Stomach (tissue), 9 donors: Measurements from ENCODE around the gene GNG4. TPM values are rescaled to one million over a fixed set of nuclear protein-coding genes. Genes with fewer than 3 reads are reported as not detected.
"Not testable (repeated sequence)": the region's sequence is repeated elsewhere in the genome, so short reads cannot be mapped to it uniquely, and the experiment has no call there.

ENCODE experiments used
- DNase-seq, 2 donors: peaks; one replicate each; pipeline versions ENCODE4 v3.0.0 to v3.0.0-alpha.2; 2013 to 2019
- H3K27ac ChIP-seq, 5 donors: fragments of 200-600 bp in 4 of 5; sonication (generic) in 4 of 5; one replicate each; pipeline ENCODE4 v1.5.1; 2013 to 2019; ENCODE audit warnings: mild to moderate bottlenecking in 1 of 5, moderate library complexity in 1 of 5
- H3K27me3 ChIP-seq, 3 donors: fragments of 200-600 bp; sonication (generic); one replicate each; pipeline ENCODE4 v1.5.1; 2017 to 2019; ENCODE audit warnings: mixed run types in 1 of 3
- H3K36me3 ChIP-seq, 4 donors: fragments of 200-600 bp; sonication (generic); 1 replicate in 3 of 4; 2 replicates in 1 of 4; pipeline ENCODE4 v1.5.1; 2016 to 2019
- H3K4me1 ChIP-seq, 4 donors: fragments of 200-600 bp; sonication (generic); one replicate each; pipeline ENCODE4 v1.5.1; 2016 to 2019
- H3K4me3 ChIP-seq, 4 donors: fragments of 200-600 bp; sonication (generic) in 3 of 4; one replicate each; pipeline ENCODE4 v1.5.1; 2016 to 2019; ENCODE audit warnings: mild to moderate bottlenecking in 1 of 4
- H3K9me3 ChIP-seq, 4 donors: fragments of 200-600 bp; sonication (generic); one replicate each; pipeline ENCODE4 v1.5.1; 2016 to 2019
- CTCF ChIP-seq, 7 experiments: fragments of 450-650 bp in 4 of 7; fragments of 200-600 bp in 3 of 7; sonication (generic) in 3 of 7; IDR thresholded peaks; one replicate each; pipeline ENCODE4 v1.5.1; 2016 to 2019; ENCODE audit warnings: antibody characterized with exemption in 7 of 7, control low read depth in 2 of 7, mild to moderate bottlenecking in 1 of 7
- EP300 ChIP-seq: sonication (generic); formaldehyde crosslinking; IDR thresholded peaks from one replicate; pipeline ENCODE4 v1.6.1; 2017; ENCODE audit warnings: antibody characterized with exemption
- POLR2A ChIP-seq, 4 donors: fragments of 450-650 bp; IDR thresholded peaks; one replicate each; pipeline ENCODE4 v1.6.1; 2016; ENCODE audit warnings: antibody characterized with exemption in 4 of 4, control low read depth in 2 of 4, mild to moderate bottlenecking in 1 of 4, moderate library complexity in 1 of 4
- POLR2AphosphoS5 ChIP-seq, 3 donors: sonication (generic); formaldehyde crosslinking; IDR thresholded peaks; one replicate each; pipeline ENCODE4 v1.6.1; 2016; ENCODE audit warnings: antibody characterized with exemption in 3 of 3
- WGBS, 5 donors: extraction: QIAGEN DNeasy Blood & Tissue Kit in 3 of 5; methylation state at CpG; one replicate each; pipeline versions ENCODE4 v1.1.5 to v1.1.7; 2013 to 2018; 5-methylcytosine and 5-hydroxymethylcytosine counted together
- intact Hi-C: fragments of 100-400 bp; cut with DNase I; formaldehyde crosslinking; loops from one replicate; pipeline ENCODE4 v1.15.1; 2023; ENCODE audit warnings: low total_unique reads
- polyA plus RNA-seq, 3 donors: library from polyadenylated mRNA; stranded (reverse); fragments of 200-250 nt; gene quantifications; one replicate each; pipeline ENCODE4 v1.2.3, GENCODE V29; 2013
- total RNA-seq, 5 donors: library from RNA; depleted of rRNA; stranded (reverse); fragments of >200 nt; gene quantifications; one replicate each; pipeline versions ENCODE4 v1.1.0 to v1.2.3, GENCODE V29; 2014 to 2016
- donor health status: healthy with polysubstance abuse.
- donor health status: Bipolar disorder and iron deficiency.
- donor health status: healthy.

The GNG4 gene
- total and polyA plus RNA-seq, 8 donors, result 0.58 to 5.1 (median 1.4) TPM; not detected in 1

GRCh38 chr1:235642011-235642942 lies 7.3 kb downstream of the GNG4 start:
- TF ChIP-seq POLR2AphosphoS5 (IDR thresholded peaks at IDR 0.05) (no peak), EP300 (no peak), POLR2A (IDR thresholded peaks at IDR 0.05) (no peak)
- no peaks in the 10 kb centered on the region for H3K9me3 ChIP-seq
- intact Hi-C loops, result no loop called here
- WGBS, 5 donors, result 34 to 46% (median 41%) methylated on average over 45 to 47 of the region's 47 CpGs
- peaks cover 0 to 45% (median 7%) of the 10 kb centered on the region in 3 donors for H3K27me3 ChIP-seq
- H3K4me1 ChIP-seq, result peaks cover 0 to 7% (median 3%) of the 10 kb centered on the region in 4 donors
- peak; percentile 37 to 71 for DNase-seq
- H3K36me3 ChIP-seq, result no peaks in the 10 kb centered on the region
- peak overlapping the region in 1 of 5 donors; percentile 26 for H3K27ac ChIP-seq
- peak overlapping the region; percentile 18 to 37 (median 22) for H3K4me3 ChIP-seq

GRCh38 chr1:235640580-235640979 lies 9.0 kb downstream of the GNG4 start:
- H3K27me3 ChIP-seq, result peaks cover 0 to 28% (median 3%) of the 10 kb centered on the region in 3 donors
- DNase-seq, result no peak
- intact Hi-C loops, result no loop called here

GRCh38 chr1:235639226-235640205 lies 10.1 kb downstream of the GNG4 start:
- no peak for DNase-seq
- intact Hi-C loops, result no loop called here
- TF ChIP-seq EP300 (no peak), POLR2AphosphoS5 (IDR thresholded peaks at IDR 0.05) (no peak), CTCF (IDR thresholded peaks at IDR 0.05) (no peak)
- peaks cover 0 to 7% (median 3%) of the 10 kb centered on the region in 4 donors for H3K4me1 ChIP-seq
- peaks cover 0 to 22% (median 0%) of the 10 kb centered on the region in 3 donors for H3K27me3 ChIP-seq
- no peaks in the 10 kb centered on the region for H3K36me3 ChIP-seq
- H3K27ac ChIP-seq, result no peak overlapping the region
- H3K9me3 ChIP-seq, result no peaks in the 10 kb centered on the region
- H3K4me3 ChIP-seq, result no peak overlapping the region
- WGBS, 5 donors, result 79 to 90% (median 83%) methylated on average over 12 to 14 of the region's 14 CpGs

More at GRCh38 chr1:235640580-235640979, 9.0 kb downstream of the GNG4 start:
- H3K4me3 ChIP-seq, result no peak overlapping the region
- no peak overlapping the region for H3K27ac ChIP-seq
- 86 to 92% (median 89%) methylated on average over 8 to 12 of the region's 12 CpGs for WGBS, 5 donors
- H3K4me1 ChIP-seq, result peaks cover 0 to 7% (median 3%) of the 10 kb centered on the region in 4 donors
- no peaks in the 10 kb centered on the region for H3K9me3 ChIP-seq
- no peak for TF ChIP-seq EP300
- TF ChIP-seq POLR2AphosphoS5 (IDR thresholded peaks at IDR 0.05), result no peak
- TF ChIP-seq CTCF (IDR thresholded peaks at IDR 0.05), result no peak
- no peak for TF ChIP-seq POLR2A (IDR thresholded peaks at IDR 0.05)
- no peaks in the 10 kb centered on the region for H3K36me3 ChIP-seq

- 90 to 100% (median 96%) methylated on average over 1 to 2 of the region's 2 CpGs for WGBS, 5 donors
- H3K9me3 ChIP-seq, H3K27ac ChIP-seq, intact Hi-C loops, H3K36me3 ChIP-seq, H3K4me3 ChIP-seq, H3K4me1 ChIP-seq, DNase-seq: not testable (repeated sequence)
- peaks cover 0 to 17% (median 0%) of the 10 kb centered on the region in 3 donors for H3K27me3 ChIP-seq
These were observed 11.0 kb downstream of the GNG4 start for GRCh38 chr1:235638612-235639011.
